Activated CD8-positive, alpha-beta memory T cell treated with anti-CD3 and anti-CD28 coated beads for 24 hours (primary cell): ENCODE measurements around the gene LYL1.

Experiments used
- DNase-seq: peaks from one replicate; pipeline ENCODE4 v3.0.0-alpha.2; 2020

The LYL1 gene

GRCh38 chr19:13104360-13104847, 1.7 kb upstream of the LYL1 start:
- peak; percentile 89 for DNase-seq

- no peak for DNase-seq
Observed at GRCh38 chr19:13103581-13104359, 1.1 kb upstream of the LYL1 start.

GRCh38 chr19:13102416-13102665, 317 bp downstream of the LYL1 start:
- DNase-seq: no peak

- no peak for DNase-seq
Observed at GRCh38 chr19:13101590-13102415, 855 bp downstream of the LYL1 start.

DNA sequence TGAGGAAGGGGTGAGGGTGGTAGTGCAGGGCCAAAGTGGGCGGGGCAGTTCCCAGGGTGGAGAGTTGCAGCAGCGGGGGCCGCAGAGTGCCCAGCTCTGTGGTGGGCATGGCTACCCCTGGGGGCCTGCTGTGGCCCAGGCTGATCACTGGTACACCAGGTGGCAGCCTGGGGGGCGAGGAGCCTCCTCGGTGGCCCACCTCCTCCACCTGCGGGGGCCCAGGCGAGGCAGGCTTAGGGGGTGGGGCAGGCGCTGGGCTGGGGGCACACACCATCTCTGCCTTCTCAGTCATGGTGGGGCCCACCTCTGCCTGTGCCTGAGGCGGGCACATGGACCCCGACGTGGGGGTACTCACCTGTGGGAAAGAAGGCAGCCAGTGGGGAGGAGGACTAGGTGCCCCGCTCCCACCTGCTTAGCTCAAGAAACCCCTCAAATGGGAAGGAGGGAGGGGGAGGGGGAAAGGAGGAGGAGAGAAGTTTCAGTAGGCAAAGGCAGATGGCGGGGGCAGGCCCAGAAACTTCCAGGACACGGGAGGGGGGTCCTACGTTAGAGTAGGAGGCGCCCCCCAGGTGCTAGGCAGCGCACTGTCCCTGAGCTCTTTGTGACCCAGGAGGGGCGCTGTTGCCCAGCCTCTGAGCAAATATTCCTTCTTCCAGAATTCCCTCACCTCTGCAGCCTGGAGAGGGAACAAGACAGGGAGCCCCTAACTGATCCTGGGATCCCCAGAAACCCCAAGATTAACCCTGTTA, 1.6 kb downstream of the LYL1 start:
- no peak for DNase-seq

GRCh38 chr19:13100031-13100588, 2.5 kb downstream of the LYL1 start:
- peak; percentile 90 for DNase-seq

DNA sequence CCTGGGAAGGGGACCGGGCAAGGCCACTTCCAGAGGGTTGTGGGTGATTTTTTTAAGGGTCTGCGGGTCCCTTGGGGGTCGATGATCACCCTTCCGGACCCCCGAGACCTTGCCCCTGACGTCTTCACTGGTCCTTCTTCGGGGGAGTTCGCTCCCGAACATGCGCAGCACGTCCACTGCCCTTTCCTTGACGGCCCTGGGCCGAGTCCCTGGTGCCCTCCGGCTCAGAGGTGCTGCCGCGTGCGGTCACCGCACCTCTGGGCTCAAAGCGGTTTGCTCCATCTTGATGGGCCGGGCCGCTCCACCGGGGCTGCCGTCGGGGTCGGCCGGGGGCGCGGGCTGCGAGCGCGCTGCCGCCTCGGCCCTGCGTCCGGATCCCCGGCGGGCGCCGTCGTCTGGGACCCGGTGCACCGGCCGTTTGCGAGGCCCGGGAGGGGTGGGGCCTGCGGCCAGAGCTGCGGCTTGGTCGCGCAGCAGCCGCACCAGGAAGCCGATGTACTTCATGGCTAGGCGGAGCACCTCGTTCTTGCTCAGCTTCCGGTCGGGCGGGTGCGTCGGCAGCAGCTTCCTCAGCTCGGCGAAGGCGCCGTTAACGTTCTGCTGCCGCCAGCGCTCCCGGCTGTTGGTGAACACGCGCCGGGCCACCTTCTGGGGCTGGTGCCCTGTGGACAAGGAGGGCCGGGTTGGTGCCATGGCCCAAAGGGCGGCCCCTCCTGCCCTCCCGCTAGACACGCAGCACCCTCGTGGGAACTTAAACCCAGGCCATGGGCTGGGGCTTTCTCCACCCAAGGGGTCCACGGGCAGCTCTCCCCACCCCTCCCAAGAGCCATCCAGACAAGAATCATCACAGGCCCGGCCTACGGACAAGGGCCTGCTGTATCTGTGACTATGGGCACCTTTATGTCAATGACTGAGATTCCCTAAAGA, 3.3 kb downstream of the LYL1 start:
- peak; percentile 86 for DNase-seq

GRCh38 chr19:13098277-13099072, 4.2 kb downstream of the LYL1 start:
- DNase-seq: peak; percentile 71

DNA sequence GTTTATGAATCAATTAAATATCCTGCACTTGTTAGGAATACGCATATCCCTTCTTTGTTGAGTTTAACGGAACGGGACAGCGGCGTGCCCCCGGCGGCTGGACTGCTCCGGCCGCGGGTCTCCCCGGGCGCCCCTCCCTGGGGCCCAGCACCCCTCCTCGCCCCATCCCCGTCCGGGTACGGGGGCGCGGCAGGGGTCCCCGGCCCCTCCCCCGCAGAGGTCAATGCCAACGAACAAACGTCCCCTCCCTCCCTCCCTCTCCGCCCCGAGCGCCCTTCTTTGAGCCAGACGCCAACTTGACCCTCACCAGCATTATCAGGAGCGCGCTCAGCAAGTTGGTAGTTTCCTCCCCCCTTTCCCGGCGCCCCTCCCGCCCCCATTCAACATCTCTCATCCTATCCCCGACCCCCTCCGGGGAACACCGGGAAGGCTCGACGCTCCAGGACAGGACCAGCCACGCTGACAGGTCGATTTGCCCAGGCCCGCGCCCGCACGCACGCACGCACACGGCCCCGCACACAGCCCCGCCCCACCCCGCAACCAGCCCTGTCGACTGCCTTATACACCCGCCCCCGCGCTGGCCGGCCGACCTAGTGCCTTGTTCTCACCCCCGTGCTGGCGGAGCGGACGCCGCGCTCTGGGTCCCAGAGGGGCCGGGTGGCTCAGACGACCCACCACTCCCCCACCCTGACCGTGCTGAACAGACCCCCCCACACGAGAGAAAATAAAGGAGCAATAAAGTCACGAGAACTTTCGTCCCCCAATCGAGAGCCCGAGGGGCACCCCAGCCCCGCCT, 5.0 kb downstream of the LYL1 start:
- DNase-seq: no peak

DNA sequence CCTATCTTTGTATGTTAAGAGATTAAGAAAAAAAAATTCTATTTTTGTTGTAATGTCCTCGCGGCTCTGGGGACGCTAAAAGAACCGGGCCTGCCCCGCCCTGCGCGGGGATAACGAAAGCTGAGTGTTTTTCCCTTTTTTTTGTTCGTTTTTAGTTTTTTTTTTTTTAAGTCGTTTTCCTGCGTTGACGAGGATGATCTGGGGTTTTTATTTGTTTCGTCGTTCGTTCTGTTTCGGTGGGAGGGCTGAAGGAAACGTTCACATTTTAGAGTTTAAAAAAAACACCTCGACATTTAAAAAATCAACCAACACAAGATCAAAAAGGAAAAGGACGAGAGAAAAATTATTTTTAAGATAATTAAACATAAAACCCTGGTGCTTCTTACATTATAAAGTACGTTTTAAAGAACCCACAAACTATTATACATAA, 5.6 kb downstream of the LYL1 start:
- DNase-seq: no peak

DNA sequence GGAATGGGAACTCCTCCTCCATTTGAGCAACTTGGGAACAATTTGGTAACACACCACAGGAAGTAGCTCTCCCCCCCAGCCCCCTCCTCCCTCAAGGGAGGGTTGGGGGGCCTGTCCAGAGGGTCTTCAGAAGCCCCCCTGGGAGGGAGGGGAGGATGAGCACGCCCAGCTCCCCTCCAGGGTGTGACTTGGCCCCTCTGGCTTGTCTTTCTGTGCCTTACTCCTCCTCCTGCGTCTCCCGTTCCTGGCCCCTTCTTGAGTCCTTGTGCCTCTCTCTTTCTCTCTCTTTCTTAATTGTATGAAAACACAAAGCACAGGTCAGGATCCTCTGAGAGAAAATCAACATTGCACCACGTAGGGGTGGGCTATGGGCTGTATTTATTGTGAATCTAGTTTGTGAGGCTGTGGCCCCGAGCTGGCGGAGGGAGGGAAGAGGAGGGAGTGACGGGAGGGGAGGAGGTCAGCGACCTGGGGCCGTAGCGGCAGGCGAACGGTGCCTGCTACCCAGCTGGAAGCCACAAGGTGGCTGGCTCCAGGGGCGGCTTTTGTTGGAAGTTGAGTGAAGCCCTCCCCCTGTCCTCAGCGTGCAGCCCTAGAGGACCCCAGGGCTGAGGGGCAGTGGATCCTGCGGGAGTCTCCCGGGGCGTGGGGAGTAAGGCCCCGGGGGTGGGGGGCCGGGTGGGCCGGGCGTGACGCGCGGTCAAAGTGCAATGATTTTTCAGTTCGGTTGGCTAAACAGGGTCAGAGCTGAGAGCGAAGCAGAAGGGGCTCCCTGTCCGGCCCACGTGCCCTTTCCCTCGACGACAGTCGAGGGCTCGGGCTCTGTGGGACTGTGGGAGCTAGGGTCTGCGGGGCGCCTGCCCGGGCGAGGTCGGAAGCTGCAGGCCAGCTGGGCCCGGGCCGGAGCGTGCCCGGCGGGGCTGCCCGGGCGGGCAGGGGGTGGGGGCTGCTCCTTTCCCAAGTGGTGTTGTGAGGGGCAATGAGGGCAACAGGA, 6.4 kb downstream of the LYL1 start:
- DNase-seq: no peak

DNA sequence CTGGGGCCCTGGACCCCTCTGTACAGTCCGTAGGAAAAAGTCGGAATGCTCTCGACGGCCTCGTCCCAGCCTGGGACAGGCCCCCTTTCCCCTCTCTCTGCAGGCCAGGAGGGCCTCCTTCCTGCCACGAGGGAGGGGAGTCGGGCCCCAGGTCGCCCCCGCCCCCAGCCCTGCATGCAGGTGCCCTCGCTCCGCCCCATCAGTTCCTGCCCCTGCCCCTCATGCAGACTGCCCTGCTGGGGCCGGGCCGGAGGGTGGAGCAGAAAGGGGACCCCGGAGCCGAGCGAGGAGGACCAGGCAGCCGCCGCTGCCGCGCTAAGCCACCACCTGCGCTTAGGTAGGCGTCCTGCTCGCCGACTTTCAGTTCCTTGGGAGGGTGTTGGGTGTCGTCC, 7.3 kb downstream of the LYL1 start:
- DNase-seq: peak; percentile 64

DNA sequence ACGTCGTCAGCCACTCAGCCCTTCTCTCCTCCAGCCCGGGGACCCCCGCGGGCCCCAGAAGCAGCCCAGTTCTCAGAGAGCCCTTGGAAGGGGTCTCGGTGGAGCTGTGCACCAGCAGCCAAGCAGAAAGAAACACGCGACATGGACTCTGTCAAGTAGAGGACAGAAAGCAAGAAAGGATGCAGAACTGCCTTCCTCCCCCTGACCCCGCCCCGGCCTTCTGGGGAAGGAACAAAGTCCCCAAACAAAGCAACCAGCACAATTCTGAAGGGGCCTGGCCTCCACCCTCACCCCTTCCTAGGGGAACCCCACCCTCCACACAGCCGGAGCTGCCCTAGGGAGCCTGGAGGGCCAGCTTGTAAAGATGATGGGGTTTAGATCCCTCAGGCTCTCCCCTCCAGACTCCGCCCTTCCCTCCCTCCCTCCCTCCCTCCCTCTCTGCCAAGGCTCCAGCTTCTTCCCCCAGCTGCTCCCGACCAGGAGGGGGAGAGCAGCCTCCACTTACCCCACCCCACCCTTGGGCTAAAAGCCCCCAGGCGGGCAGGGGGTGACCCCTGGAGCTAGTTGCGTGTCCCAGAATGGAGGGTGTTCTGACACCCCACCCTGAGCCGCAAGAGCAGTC, 7.8 kb downstream of the LYL1 start:
- DNase-seq: no peak

DNA sequence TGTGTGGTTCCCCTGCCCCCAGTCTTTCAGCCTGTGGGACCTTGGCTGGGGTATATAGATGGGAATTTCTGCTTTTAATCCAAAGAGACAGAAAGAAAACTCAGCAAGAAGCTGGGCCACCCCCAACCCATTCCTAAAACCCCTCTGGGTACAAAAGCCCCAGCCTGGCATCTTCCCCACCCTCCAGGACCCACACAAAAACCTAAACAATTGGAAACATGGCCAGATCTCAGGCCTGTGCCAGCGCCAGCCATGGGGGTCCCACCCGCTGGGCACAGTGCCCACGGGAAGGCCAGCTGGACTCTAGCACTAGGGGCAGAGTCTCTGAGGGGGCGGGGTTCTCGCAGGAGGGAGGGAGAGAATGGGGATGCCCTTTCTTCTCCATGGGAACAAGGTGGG, 8.6 kb downstream of the LYL1 start:
- no peak for DNase-seq

GRCh38 chr19:13093407-13094105, 9.1 kb downstream of the LYL1 start:
- DNase-seq: peak; percentile 91

- DNase-seq: no peak
Observed at GRCh38 chr19:13092606-13093235, 9.9 kb downstream of the LYL1 start.

GRCh38 chr19:13092158-13092543, 10.5 kb downstream of the LYL1 start:
- no peak for DNase-seq
